Testis (tissue), 2 donors: Measurements from ENCODE around the gene TMEM267.

ENCODE experiments used
- CTCF ChIP-seq, 3 experiments: fragments of 450-650 bp in 2 of 3; fragments of 200-600 bp in 1 of 3; sonication (generic) in 1 of 3; IDR thresholded peaks; one replicate each; pipeline ENCODE4 v1.5.1; 2016 to 2019; ENCODE audit warnings: antibody characterized with exemption in 3 of 3, mild to moderate bottlenecking in 2 of 3, moderate library complexity in 1 of 3
- POLR2A ChIP-seq: fragments of 450-650 bp; IDR thresholded peaks from one replicate; pipeline ENCODE4 v1.6.1; 2017; ENCODE audit warnings: antibody characterized with exemption, mild to moderate bottlenecking, moderate library complexity

- TF ChIP-seq CTCF (IDR thresholded peaks at IDR 0.05) (no peak), POLR2A (no peak)
Measured at GRCh38 chr5:43461066-43461465, 22.6 kb downstream of the TMEM267 start.
